ENCODE results near the gene APBB3.
A peak's percentile ranks its signal among the peaks of the same experiment; 100 is the strongest.

Gene APBB3

DNA sequence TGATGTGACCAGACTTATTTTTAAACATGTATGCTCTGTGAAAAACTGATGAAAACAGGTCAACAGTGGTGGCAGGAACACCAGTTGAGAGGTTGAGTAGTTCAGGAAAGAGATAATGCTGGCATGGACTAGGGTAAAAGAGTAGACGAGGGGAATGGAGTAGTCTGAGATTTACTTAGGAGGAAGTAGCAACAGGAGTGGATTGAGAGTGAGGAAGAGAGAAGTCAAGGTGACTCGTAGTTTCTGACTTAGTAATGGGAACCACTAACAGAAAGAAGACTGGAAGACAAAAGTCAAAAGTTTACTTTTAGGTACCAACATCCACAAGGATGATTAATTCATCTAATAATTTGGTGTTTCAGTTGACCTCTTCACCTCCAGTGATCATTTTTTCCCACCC, 10.7 kb downstream of the APBB3 start:
- no peak for DNase-seq (ENCODE audit: low read depth)

DNA sequence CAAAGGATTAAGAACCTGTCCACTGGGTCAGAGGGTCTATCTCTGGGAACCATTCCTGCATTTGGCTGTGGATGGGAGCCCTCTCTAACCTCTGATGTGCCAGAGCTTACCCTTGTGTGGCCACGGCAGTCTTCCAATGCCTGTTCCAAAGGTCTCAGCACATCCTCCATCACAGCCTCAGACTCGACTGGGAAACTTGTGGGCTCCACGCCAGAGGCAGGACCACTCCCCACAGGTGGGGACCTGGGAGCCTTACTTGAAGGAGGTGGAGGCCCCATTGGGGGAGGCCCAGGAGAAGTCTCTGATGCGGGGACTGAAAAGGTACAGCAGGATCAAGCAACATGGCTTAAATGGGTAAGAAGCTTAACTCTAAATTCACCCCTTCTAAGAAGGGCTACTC, 12.5 kb downstream of the APBB3 start:
- DNase-seq (ENCODE audit: low read depth), result no peak

DNA sequence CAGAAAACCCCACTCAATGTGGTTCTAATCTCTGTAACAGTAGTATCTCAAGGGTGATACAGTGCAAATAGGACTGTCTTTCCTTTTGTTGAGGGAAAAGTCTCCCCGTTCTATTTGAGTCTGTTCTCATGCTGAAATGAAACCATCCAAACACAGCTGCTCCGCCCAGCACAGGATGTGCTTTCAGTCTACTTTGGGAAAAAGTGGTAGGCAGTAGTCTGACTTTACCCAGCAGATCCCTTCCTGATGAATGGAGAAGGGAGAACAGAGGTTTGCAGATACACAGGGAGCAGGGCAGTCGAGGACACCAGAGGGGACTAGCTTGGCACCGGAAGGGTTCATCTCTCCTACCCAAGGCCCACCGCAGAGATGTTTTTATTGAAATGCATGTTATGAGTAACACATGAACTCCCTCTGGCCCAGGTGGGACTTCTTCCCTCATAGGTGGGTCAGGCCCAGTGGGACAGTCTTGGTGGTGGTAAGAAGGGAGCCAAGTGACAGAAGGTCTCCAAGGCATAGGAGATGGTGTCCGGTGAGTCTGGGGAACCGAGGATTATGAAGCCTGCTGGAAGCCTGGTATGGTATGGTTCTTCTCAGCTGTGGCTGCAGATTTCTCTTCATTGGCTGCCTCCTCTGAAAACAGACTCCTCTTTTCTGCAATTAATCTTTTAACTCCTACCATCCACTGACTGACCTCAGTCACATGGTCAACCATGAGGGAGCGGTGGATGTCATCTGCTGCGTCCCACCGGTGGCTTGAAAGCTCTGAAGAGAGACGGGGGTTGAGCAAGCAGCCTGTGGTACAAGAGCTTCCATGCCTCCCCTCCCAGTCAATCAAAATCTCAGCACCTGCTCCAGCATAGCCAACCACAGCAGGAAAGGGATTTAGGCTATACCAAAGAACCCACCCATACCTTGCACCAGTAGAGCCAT, 14.0 kb downstream of the APBB3 start:
- no peak for DNase-seq (ENCODE audit: low read depth)

DNA sequence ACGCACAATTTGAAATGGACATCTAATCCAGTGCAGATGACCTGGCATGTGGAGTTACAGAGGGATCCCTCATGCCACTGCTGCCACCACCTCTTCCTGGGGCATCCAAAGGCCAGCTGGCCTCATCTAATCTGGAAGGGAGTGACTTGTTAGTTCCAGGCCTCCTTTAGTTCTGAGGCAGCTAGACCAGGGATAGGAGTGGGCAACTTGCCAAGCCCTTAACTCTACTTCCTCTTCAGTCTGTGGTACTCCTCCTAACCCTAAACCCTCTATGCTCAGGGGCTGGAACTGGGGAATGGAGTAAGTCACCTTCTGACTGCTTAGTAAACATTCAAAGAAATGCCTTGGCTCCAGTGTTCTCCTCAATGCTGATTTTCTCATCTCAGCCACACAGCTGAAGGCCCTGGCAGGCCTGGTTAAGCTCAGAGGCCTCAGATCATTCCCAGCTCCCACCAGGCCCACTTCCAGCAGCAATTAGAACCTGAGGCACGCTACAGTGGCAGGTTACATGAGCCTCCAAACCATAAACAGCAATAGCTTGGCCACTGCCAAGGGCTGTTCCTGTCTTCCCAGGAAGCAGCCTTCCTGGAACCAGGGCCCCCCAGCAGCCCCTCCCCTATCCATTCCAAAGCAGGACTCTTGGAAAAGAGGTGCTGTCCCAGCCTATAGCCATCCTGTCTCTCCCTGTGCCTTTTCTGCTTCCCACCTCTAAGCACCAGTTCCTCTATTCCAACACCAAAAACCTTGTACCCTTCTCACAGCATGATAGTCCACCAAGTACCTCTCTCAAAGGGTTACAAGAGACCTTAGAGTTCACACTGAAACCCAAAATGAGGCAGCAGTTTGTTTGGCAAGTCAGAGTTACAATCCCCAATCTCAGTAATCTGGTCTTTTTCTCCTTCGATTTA, 14.9 kb downstream of the APBB3 start:
- no peak for DNase-seq (ENCODE audit: low read depth)

DNA sequence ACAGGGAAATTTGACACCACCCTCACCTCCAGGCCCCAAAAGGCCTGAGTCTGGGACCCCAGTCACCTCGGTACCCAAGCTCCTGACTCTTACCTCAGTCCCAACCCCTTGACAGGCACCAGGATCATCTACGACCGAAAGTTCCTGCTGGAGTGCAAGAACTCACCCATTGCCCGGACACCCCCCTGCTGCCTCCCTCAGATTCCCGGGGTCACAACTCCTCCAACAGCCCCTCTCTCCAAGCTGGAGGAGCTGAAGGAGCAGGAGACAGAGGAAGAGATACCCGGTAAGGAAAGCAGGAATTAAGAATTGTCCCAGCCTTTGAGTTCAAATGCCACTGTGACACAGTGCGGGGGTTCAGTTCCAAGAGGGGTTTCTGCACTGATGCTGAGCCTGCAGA, 15.6 kb downstream of the APBB3 start:
- no peak for DNase-seq (ENCODE audit: low read depth)

DNA sequence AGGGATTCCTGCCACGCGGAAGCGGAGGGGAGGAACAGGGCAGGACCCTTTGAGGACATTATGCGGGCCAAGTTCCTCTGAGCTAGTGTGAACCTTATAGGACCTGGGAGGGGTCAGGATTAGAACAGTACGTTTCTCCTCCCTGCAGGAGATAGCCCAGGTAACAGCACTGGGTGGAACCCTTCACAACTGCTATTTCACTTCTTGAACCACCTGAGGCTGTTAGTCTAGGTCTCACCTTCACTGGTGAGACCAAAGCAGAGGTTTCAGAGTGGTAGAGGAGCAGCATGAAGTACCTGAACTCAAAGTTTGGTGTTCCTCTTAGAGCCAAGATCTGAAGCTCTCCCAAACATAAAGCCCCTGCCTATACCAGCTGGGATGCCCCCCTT, 16.1 kb downstream of the APBB3 start:
- no peak for DNase-seq (ENCODE audit: low read depth)

DNA sequence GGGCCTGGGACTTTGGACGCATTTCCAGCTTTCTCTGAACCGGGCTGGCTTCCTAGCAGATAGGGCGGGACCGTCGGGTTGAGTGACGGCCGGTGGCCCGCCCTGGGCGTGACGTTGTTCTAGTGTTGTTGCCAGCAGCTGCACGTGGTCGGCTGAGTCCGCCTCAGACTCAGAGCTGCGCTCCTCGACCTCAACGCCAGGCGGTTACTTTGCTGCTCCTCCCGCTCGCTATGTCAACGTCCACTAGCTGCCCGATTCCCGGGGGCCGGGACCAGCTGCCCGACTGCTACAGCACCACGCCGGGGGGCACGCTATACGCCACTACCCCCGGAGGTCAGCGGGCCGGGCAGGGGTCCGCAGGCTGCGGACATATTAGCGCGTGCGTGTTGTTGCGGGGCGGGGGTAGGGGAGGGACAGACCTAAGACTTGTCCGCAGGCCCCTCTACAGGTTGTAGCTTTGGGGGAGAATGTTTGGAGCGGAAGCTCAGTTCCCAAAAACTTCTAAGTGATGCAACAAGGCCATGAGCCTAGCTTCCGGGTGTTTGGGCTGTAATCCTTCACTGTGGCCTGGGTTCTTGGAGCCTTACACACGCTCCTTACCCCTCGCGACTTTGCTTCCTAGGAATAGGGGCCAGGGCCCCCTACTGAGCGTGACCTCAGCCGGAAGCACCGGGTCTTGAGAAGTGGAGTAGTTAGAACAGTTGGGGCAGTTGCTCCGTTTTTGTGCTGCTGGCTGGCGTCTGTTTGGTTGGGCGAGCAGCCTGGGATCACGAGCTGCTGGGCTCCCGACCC, 16.7 kb downstream of the APBB3 start, which contains the start of gene EIF4EBP3:
Gene EIF4EBP3, plus strand, starts transcription at position 155 of the 792 bp plus-strand sequence. Its CDS starts 76 bp downstream, at position 231.
- DNase-seq (ENCODE audit: low read depth), result peak; percentile 76

DNA sequence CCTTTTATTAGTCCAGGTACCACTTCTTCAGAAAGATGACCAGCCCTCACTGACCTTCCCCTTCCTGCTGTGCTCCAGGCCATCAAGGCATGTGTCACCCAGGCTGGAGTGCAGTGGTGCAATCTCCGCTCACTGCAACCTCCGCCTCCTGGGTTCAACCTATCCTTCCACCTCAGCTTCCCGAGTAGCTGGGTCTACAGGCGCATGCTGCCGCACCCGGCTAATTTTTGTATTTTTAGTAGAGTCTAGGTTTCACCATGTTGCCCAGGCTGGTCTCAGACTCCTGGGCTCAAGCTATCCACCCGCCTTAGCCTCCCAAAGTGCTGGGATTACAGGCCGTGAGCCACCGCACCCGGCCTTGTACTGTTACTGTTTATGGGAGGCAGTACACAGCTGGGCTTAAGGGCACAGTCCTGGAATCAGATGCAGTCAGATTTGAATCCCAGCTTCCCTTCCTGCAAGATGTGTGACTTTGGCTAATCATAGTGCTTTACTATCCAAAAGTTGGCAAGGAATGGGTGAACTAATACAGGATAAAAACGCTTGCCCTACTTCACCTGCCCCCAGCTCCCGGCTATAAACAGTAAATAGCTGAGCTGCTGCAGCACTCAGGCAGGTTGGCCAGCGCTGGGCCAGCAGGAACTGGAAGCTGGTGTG, 17.4 kb downstream of the APBB3 start:
- DNase-seq (ENCODE audit: low read depth), result no peak

DNA sequence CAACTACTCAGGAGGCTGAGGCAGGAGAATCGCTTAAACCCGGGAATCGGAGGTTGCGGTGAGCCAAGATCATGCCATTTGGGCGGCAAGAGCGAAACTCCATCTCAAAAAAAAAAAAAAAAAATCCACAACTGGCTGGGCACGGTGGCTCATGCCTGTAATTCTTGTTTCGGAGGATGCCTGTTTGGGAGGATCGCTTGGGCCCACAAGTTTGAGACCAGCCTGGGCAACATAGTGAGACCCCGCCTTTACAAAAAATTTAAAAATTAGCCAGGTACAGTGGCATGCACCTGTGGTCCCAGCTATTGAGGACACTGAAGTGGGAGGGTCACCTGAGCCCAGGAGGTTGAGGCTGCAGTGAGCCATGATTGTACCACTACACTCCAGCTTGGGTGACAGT, 18.8 kb downstream of the APBB3 start:
- DNase-seq (ENCODE audit: low read depth), result no peak

DNA sequence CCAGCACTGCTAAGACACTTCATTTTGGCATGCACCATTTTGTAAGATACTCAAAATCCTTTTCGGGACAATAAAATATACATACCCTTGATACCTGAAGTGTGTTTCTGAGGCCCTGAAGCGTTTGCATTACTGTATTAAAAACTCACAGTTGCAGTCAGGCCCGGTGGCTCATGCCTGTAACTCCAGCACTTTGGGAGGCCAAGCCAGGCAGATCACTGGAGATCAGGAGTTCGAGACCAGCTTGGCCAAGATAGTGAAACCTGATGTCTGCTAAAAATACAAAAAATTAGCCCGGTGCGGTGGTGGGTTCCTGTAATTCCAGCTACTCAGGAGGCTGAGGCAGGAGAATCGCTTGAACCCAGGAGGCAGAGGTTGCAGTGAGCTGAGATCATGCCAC, 19.4 kb downstream of the APBB3 start:
- DNase-seq (ENCODE audit: low read depth), result no peak

DNA sequence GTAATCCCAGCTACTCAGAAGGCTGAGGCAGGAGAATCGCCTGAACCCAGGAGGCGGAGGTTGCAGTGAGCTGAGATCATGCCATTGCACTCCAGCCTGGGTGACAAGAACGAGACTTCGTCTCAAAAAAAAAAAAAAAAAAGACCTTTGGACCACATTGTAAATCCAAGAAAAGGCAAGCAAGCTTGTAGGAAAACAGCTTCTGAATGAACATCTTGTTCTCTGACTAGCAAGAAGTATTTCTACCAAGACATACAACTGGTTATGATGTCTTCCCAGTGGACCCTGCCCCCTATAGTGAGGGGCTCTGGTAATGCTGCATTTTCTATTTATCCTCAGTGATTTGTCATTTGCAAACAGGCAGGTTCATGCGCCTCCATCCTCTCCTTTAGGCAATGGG, 21.4 kb downstream of the APBB3 start:
- no peak for DNase-seq (ENCODE audit: low read depth)

DNA sequence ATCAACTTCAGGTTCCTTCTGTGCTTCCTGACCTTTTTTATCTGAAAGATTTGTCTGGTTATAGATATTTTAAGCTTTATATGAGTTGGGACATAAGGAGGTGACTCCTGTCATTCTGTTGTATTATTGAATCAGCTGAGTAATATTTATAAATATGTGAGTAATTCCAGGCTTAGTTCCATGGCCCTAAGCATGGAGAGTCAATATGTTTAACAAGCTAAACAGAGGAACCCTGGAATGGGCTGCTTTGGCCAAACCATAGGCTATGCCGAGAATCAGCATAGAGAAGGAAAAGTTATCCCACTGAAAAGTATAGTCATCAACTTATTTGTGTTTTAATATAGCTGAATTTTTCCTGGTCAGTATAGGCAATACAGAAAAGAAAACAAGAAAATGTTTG, 24.2 kb downstream of the APBB3 start:
- DNase-seq (ENCODE audit: low read depth), result no peak

DNA sequence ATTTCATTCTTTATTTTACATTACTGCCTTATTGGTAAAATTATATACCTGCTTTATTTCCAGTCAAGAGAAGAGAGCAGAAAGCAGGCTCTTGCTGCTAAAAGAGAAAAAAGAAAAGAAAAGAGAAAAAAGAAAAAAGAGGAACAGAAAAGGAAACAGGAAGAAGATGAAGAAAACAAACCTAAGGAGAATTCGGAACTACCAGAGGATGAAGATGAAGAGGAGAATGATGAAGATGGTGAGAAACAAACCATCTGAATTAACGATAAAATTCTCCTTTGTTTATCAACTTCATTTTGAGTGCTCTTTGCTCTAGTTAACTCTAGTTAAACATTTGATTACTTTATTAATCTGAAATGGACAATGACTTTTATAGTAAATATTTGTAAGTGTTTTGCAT, 40.4 kb downstream of the APBB3 start:
- no peak for DNase-seq (ENCODE audit: low read depth)

DNA sequence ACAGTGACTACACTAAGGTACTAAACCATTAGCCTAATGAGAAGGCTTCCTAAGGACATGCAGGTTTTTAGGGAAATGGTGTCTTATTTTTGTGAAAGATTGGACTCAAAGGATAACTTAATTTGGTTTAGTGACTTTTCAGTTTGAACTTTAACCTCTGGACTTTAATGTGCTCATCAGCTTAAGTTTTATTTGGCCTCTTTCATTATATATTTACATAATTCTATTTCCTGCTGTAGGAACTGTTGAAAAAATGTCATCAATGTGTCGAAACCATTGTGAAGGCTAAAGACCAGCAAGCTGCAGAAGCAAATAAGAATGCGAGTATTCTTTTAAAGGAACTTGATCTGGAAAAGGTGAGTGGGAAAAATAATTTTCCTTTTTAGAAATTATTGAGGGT, 51.3 kb downstream of the APBB3 start:
- no peak for DNase-seq (ENCODE audit: low read depth)

DNA sequence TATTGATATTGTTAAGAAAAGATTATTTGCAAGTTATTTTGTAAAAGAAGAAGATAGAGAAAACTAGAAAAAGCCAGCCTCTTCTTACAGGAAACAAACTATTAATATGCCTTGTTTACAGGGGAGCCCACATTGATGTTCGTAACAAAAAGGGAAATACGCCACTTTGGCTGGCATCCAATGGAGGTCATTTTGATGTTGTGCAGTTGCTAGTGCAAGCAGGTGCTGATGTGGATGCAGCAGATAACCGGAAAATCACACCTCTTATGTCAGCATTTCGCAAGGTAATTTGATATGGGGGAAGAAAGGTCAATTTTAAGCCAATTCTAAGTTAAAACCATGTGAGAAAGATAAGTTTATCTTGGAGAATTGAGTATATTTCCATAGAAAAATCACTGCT, 54.5 kb downstream of the APBB3 start:
- DNase-seq (ENCODE audit: low read depth), result no peak

All from HS-5 (cell line).